HG02852 (cell line): ENCODE data around the gene MRTFB.

Experiments used
- ATAC-seq: cut with Tn5 transposase; IDR thresholded peaks from one replicate; pipeline ENCODE4 v1.9.1; 2021; ENCODE audit warnings: mild to moderate bottlenecking, moderate library complexity; ENCODE audit not compliant: unreplicated experiment

The MRTFB gene

GRCh38 chr16:14131774-14132695, 60.9 kb downstream of the MRTFB start:
- no peak for ATAC-seq

- no peak for ATAC-seq
These were observed 61.6 kb downstream of the MRTFB start for GRCh38 chr16:14132696-14133048.

GRCh38 chr16:14133907-14134306, 62.8 kb downstream of the MRTFB start:
- no peak for ATAC-seq

GRCh38 chr16:14135704-14136103, 64.6 kb downstream of the MRTFB start:
- no peak for ATAC-seq

- no peak for ATAC-seq
These were observed 68.8 kb downstream of the MRTFB start for GRCh38 chr16:14139872-14140271.

- ATAC-seq = no peak
These were observed 69.8 kb downstream of the MRTFB start for GRCh38 chr16:14140923-14141322.

GRCh38 chr16:14146445-14146844, 75.3 kb downstream of the MRTFB start:
- no peak for ATAC-seq

GRCh38 chr16:14148016-14148415, 76.9 kb downstream of the MRTFB start:
- ATAC-seq = no peak

GRCh38 chr16:14148569-14148968, 77.5 kb downstream of the MRTFB start:
- ATAC-seq = no peak

GRCh38 chr16:14150796-14151195, 79.7 kb downstream of the MRTFB start:
- ATAC-seq = no peak

GRCh38 chr16:14151256-14152030, 80.3 kb downstream of the MRTFB start:
- no peak for ATAC-seq

GRCh38 chr16:14155572-14156190, 84.6 kb downstream of the MRTFB start:
- ATAC-seq = no peak

- ATAC-seq = no peak
These were observed 94.0 kb downstream of the MRTFB start for GRCh38 chr16:14164916-14165662.

GRCh38 chr16:14168146-14168545, 97.0 kb downstream of the MRTFB start:
- ATAC-seq = no peak

- no peak for ATAC-seq
These were observed 101.2 kb downstream of the MRTFB start for GRCh38 chr16:14172200-14172809.

GRCh38 chr16:14175086-14175485, 104.0 kb downstream of the MRTFB start:
- no peak for ATAC-seq

GRCh38 chr16:14177704-14178103, 106.6 kb downstream of the MRTFB start:
- ATAC-seq = no peak

- no peak for ATAC-seq
These were observed 108.0 kb downstream of the MRTFB start for GRCh38 chr16:14179116-14179515.

- no peak for ATAC-seq
These were observed 109.4 kb downstream of the MRTFB start for GRCh38 chr16:14180481-14180944.

GRCh38 chr16:14181371-14182050, 110.4 kb downstream of the MRTFB start:
- ATAC-seq = no peak
